Left kidney (tissue), 2 donors: Measurements from ENCODE around the gene IGFBP1. TPM values are rescaled to one million over a fixed set of nuclear protein-coding genes. Genes with fewer than 3 reads are reported as not detected.

Source experiments
- DNase-seq: peaks from one replicate; pipeline ENCODE4 v3.0.0-alpha.2; 2013
- polyA plus RNA-seq: library from polyadenylated mRNA; unstranded; fragments of 120-200 nt; gene quantifications from one replicate; pipeline ENCODE4 v1.2.1, GENCODE V29; 2013; ENCODE audit not compliant: insufficient read length

Gene IGFBP1
- polyA plus RNA-seq, 1 donor = 0.17 TPM

GRCh38 chr7:45880433-45880860, 7.8 kb upstream of the IGFBP1 start:
- DNase-seq = no peak

DNA sequence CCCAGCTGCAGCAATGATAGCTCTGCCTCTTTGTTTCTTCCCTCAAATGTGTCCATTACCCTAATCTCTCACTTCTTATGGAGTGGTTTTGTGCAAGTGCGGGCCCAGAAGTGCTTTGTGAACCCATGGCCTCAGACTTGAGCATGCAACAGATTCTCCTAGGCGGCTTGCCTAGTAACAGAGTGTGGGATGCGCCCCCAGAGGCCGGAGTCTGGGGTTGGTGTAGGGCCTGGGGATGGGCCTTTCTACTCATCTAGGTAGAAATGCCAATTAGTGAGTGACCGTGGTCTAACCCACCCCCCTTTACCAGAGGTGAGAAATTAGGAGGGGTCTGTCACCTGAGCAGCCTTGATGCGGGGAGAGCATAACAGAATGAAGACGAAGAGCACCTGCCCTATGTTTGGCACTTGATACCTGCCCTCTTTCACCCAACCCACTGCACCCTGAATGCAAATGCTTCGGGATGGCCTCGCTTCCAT, 7.0 kb upstream of the IGFBP1 start:
- DNase-seq = no peak

DNA sequence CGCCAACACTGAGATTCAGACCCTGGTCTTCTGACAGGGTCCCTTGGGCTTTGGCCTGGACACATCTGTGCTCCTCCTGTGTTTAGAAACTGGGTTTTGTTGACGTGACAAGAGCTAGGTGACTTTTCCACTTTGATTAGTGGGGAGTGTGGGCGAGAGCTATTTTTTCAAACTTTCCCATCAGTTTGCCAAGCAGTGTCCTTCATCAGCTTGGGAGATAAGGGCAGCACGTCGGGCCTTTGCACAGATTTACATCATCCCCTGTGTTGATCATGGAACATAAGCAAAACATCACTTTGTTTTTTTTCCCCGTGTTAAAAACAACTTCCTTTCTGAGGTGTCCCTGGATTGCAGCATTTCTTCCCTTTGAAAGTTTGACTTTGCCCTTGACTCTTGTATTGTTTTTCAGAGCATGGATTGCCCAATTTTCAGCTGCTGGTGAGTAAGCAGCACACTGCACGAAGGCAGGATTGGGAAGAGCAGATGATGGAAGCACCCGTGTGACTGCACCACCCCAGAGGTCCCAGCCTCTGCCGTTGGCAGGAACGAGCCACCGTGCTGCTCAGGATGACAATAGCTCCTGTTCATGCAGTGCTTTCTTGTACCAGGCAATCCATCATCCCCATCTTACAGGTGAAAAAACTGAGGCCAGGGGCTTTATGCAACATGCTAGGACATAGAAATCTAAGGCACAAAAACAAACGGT, 6.4 kb upstream of the IGFBP1 start:
- DNase-seq = no peak

- no peak for DNase-seq
Observed at GRCh38 chr7:45882465-45882810, 5.8 kb upstream of the IGFBP1 start.

DNA sequence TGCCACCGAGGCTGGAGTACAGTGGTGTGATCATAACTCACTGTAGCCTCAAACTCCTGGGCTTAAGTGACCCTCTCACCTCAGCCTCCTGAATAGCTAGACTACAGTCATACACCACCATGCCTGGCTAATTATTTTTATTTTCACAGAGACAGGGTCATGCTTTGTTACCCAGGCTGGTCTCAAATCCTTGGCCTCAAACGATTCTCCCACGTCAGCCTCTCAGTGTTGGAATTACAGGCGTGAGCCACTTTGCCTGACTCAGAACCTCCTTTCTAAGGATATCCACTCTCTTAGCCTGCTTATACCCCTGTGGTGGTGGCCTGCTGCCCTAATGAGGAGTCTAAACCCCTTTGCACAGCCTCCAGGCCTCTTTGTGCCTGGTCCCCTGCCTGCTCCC, 4.2 kb upstream of the IGFBP1 start:
- DNase-seq = no peak

DNA sequence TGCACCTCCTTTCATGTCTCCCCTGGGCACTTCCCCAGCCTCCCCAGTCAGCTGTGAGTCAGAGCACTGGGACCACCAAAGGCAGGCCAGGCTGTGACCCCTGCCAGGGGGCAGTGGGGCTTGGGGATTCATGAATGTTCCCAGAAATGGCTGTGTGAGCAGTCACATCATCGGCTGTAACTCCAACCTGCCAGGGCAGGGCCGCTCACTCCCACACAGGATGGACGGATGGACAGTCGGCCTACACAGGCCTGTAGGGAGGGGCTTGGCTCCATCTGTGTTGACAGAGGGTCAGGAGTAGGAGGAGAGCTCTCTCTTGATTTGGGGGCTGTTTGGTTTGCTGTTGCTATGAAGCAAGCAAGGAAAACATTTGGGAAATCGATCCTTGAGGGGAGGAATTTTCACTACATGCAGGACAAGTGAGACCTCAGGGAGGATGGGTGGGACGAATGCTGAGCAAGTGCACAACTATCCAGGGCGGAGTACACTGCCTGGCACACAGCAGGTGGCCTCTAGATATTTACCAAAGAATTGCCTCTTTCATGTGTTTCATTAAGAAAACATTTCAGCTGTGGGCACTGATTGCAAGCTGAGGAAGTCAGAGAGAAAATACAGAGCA, 2.9 kb upstream of the IGFBP1 start:
- no peak for DNase-seq

- no peak for DNase-seq
Observed at GRCh38 chr7:45886931-45887667, 1.2 kb upstream of the IGFBP1 start.

GRCh38 chr7:45888993-45889366, 692 bp downstream of the IGFBP1 start:
- no peak for DNase-seq

DNA sequence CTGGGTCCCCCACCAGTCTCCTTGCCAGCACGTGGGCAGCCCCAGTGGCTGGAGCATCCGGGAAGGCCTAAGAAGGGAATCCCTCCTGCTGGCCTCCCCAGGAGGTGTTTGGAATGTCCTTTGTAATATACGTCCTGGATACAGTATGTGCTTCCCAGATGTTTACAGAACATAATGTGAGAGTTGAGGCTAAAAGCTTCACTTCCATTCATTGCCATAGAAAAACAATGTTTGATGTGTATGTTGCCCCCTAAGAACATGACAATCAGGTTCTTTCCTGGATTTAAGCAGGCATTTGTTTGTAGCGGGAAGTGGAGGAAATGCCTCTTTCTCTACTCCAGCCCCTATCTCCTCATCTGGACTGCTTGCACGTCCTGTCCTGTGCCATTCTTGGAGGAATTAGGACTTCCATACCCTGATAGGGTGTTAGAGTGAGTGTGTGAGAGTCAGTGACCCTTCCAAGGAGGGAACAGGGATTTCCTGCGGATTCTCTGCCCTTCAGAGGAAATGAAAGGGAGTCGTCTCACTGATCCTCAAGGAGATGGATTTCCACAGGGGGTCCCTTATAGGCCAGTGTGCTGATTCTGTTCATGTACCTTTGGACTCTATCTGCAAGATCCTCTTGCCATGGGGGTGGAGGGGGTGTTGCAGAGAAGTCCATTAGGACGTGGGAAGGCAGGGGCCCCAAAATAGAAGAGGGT, 1.2 kb downstream of the IGFBP1 start:
- DNase-seq = no peak

DNA sequence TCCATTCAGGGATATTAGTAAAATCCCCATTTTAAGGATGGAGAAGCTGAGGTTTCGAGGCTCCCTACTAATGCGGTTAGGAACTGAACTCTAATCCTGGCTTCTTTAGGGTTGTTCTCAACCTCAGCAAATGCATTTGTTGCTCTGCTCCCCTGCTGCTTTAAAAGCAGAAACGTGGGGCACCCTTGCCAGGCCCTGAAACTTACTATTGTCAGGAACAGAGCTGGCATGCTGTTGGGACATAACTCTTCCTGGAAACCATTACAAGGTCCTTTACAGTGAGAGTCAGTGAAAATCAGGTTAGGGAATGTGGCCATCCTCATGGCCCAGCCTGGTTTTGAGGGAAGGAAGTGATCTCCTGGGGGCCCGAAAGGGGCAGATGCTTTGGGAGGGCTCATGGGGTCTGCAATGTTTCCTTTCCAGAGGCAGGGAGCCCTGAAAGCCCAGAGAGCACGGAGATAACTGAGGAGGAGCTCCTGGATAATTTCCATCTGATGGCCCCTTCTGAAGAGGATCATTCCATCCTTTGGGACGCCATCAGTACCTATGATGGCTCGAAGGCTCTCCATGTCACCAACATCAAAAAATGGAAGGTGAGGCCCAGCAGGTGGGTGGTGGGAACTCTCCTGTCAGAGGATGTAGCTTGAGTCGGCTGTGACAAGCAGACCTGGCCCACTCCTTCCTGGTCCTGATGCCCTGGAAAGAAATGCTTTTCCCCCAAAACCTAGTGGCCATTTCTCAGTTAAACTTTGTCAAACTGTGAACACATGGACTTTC, 2.0 kb downstream of the IGFBP1 start:
- no peak for DNase-seq

DNA sequence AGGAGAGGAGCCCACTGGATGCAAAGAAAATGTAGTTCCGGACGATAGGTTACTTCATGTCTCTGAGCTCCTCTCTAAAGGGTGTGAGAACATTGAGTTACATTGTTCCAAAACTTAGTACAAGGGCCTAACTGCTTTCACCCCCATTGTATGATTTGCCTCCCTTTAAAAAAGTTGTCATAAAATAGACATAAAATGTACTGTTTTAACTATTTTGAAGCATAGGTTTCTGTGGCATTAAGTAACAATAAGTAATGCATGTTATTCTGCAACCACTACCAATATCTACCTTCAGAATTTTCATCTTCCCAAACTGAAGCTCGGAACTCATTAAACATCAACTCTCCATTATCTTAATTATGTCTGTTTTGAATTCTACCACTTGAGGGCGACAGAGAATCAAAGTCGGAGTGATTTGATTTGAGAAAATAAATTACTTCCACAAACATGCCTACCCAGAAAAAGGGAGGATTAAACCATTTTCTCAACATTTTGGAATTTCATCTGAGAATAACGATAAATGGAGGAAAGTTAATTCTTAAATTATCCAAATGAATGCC, 2.7 kb downstream of the IGFBP1 start:
- no peak for DNase-seq

GRCh38 chr7:45891462-45892402, 3.4 kb downstream of the IGFBP1 start:
- no peak for DNase-seq

DNA sequence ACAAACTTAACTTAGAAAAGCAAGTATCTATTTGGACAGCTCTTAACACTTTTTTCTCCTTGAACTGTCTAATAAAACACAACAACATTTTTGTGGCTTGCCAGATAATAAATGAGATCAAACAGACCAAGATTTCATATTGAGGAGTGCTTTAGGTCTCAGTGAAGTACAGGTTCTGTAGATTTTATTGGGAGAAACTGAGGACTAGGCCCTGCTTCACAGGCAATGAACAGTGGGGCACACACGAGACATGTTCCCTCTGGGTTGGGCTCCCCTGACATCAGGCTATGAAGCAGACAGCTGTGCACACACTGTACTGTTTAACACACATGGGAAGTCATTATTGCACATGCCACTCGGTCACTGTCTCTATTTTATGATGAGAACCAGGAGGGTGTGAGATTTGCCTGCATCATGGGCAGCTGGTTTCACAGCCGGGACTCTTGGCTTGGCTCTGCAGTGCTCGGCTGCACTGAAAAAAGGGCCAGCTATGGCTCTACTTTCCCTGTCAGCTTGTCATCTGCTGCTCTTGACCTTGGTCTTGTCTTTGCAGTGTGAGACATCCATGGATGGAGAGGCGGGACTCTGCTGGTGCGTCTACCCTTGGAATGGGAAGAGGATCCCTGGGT, 4.2 kb downstream of the IGFBP1 start:
- no peak for DNase-seq

- no peak for DNase-seq
Observed at GRCh38 chr7:45893374-45893995, 5.2 kb downstream of the IGFBP1 start.

DNA sequence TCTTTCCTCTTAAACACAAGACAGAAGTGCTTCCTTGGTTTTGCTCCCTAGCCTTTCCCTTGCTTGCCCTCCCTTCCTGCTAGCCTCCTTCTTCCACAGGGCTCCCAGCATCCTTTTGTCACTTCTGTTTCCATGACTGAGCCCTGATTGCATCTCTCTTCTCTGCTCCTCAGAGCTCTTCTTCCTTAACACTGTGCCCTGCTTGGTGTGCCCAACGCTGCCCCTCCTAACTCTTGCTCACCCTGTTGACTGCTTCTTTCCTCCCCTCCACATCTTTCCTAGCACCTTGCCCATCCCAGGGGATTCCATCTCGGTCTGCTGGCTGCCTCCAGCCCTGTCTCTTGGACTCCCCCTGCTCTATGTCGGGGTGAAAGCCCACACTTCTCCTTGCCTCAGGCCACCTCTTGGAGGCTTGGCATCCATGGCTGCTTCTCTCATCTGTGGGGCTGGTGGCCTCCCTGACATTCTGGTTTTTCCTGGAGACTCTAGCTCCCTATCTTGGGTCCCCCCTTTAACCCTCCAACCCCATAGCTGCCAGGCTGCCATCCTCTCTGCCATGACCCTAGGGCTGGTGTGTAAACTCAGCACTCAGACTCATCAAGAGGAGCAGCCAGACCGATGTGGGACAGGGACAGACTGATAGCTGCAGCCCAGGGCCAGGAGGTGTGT, 5.8 kb downstream of the IGFBP1 start:
- DNase-seq = no peak

DNA sequence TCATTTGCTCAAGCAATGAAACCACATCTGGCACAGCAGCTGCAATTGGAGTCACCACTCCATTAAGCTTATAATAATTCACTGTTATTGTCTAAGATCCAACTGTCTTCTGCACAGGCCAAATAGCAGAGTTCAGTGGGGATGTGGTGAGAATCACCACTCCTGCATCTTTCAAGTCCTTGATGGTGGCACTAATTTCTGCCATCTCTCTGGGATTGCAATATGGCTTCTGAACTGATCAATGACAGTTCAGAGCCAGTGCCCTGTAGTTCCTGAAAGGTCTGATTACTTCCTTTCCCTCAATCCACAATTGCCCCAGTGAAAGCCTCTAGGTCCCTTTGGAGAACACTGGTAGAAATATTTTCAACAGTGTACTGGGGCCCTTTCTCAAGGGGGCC, 6.4 kb downstream of the IGFBP1 start:
- DNase-seq = no peak

DNA sequence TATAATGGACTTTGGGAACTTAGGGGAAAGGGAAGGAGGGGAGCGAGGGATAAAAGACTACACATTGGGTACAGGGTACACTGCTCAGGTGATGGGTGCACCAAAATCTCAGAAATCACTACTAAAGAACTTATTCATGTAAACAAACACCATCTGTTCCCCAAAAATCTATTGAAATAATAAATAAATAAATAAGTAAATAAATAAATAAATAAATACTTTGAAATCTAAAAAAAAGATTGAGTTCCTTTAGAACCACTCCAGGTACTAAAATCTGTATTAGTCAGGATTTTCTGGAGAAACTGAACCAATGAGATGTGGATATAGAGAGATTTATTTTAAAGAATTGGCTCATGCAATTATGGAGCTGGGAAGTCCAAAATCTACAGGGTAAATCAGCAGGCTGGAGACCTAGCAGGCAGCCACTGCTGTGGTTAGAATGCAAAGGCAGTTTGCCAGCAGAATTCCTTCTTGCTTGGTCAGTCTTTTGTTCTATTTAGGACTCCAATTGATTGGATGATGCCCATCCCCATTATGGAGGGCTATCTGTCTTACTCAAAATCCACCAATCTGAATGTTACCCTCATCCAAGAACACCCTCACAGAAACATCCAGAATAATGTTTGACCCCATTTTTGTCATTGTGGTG, 8.9 kb downstream of the IGFBP1 start:
- DNase-seq = no peak

DNA sequence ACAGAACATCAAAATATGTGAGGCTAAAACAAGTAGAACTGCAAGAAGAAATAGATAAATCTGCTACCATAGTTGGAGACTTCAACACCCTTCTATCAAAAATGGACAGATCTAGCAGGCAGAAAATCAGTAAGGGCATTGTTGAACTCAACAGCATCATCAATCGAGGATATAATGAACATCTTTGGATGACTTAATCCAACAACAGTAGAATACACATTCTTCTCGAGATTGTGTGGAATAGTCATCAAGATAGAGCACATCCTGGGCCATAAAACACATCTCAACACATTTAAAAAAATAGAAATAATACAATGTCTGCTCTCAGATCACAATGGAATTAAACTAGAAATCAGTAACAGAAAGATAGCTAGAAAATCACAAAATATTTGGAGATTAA, 9.9 kb downstream of the IGFBP1 start:
- no peak for DNase-seq
